Smooth muscle cell of the brain vasculature (primary cell): ENCODE measurements around the gene EXOC4.
"Not testable (repeated sequence)": the region's sequence is repeated elsewhere in the genome, so short reads cannot be mapped to it uniquely, and the experiment has no call there.

Experiments
- DNase-seq: peaks from one replicate; pipeline ENCODE4 v3.0.0-alpha.2; 2012; ENCODE audit warnings: low read depth, low spot score

The EXOC4 gene

GRCh38 chr7:134065415-134065814 lies 812.5 kb downstream of the EXOC4 start:
- no peak for DNase-seq

- no peak for DNase-seq
Measured at GRCh38 chr7:134067164-134067563, 814.3 kb downstream of the EXOC4 start.

- no peak for DNase-seq
Measured at GRCh38 chr7:134068670-134069069, 815.8 kb downstream of the EXOC4 start.

GRCh38 chr7:134069187-134069586 lies 816.3 kb downstream of the EXOC4 start:
- DNase-seq = no peak

- no peak for DNase-seq
Measured at GRCh38 chr7:134070673-134071072, 817.8 kb downstream of the EXOC4 start.

GRCh38 chr7:134071355-134072331 lies 818.8 kb downstream of the EXOC4 start:
- DNase-seq = no peak

GRCh38 chr7:134073276-134073675 lies 820.4 kb downstream of the EXOC4 start:
- DNase-seq = no peak

- no peak for DNase-seq
Measured at GRCh38 chr7:134075799-134076198, 822.9 kb downstream of the EXOC4 start.

- not testable (repeated sequence) for DNase-seq
Measured at GRCh38 chr7:134077560-134077959, 824.7 kb downstream of the EXOC4 start.

- no peak for DNase-seq
Measured at GRCh38 chr7:134078991-134079390, 826.1 kb downstream of the EXOC4 start.

- DNase-seq = no peak
Measured at GRCh38 chr7:134081695-134082094, 828.8 kb downstream of the EXOC4 start.

- DNase-seq = no peak
Measured at GRCh38 chr7:134083766-134084487, 831.0 kb downstream of the EXOC4 start.

GRCh38 chr7:134084488-134085144 lies 831.7 kb downstream of the EXOC4 start:
- DNase-seq = no peak

GRCh38 chr7:134085311-134085710 lies 832.4 kb downstream of the EXOC4 start:
- DNase-seq = no peak

GRCh38 chr7:134086998-134087735 lies 834.3 kb downstream of the EXOC4 start:
- no peak for DNase-seq

GRCh38 chr7:134088199-134088598 lies 835.3 kb downstream of the EXOC4 start:
- no peak for DNase-seq

- no peak for DNase-seq
Measured at GRCh38 chr7:134089446-134089845, 836.6 kb downstream of the EXOC4 start.

GRCh38 chr7:134098072-134098471 lies 845.2 kb downstream of the EXOC4 start:
- DNase-seq = no peak

- no peak for DNase-seq
Measured at GRCh38 chr7:134101716-134102115, 848.8 kb downstream of the EXOC4 start.

GRCh38 chr7:134104166-134104565 lies 851.3 kb downstream of the EXOC4 start:
- no peak for DNase-seq

GRCh38 chr7:134105841-134106240 lies 853.0 kb downstream of the EXOC4 start:
- no peak for DNase-seq
